HG03432 (cell line): Measurements from ENCODE around the gene MAD1L1.

Experiments
- ATAC-seq: cut with Tn5 transposase; IDR thresholded peaks from one replicate; pipeline ENCODE4 v1.9.1; 2021; ENCODE audit warnings: mild to moderate bottlenecking, moderate library complexity; ENCODE audit not compliant: unreplicated experiment

MAD1L1 gene

DNA sequence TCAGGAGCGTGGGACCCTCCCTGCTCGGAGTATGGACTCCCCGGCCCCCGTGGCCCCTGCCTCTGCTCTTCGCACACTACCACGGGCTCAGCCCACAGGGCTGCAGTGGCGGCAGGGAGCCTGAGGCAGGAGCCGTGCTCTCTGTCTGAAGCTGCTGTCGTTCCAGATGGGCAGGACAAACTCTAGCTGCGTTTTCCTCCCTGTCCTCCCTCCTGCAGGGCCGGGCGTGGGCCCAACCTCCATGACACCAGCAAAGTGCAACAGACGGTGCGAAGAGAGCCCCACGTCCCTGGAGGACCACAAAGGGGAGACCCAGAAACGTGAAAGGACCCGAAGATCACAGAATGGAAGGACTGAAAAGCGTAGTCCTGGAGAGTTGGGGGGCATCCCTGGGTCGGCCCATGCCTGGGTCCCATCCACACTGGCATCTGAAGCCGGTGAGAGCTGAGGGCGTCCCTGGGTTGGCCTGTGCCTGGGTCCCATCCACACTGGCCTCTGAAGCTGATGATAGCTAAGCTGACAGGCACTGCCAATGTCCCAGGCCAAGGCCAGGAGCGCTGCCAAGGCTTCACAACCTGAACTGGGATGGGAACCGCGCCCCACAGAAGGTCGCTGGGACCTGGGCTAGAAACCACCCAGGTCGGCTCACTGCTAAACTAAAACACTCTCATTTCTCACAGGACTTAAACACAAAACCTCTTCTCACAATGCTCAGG, 267.0 kb downstream of the MAD1L1 start:
- no peak for ATAC-seq

DNA sequence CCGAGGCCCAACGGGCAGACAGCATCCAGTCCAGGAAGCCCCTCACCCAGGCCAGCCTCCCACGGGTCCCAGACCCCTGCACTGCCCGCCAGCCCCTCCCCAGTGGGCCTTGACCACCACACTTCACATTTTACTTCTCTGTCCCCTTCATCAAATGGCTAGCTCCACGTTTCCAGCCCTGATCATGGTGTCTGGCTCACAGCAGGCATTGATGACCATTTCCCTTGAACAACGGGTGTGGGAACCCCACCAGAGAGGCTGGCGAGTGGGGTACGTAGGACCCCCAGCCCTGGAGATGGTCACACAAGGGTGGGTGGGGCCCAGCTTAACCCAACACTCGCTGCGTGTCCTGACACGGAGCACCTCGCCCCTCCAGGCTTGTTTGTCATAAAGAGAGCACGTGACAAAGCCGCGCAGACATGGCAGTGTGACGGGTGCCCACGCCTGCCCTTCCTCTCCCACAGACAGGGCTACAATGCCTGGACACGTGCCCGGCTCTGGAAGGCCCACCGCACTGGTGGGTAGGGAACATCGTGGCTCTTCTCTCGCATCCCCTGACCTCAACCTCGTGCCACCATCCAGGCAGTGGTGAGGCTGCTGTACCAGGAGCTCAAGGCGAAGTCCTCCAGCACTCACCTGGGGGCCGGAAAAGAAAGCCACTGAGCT, 267.7 kb downstream of the MAD1L1 start:
- no peak for ATAC-seq

DNA sequence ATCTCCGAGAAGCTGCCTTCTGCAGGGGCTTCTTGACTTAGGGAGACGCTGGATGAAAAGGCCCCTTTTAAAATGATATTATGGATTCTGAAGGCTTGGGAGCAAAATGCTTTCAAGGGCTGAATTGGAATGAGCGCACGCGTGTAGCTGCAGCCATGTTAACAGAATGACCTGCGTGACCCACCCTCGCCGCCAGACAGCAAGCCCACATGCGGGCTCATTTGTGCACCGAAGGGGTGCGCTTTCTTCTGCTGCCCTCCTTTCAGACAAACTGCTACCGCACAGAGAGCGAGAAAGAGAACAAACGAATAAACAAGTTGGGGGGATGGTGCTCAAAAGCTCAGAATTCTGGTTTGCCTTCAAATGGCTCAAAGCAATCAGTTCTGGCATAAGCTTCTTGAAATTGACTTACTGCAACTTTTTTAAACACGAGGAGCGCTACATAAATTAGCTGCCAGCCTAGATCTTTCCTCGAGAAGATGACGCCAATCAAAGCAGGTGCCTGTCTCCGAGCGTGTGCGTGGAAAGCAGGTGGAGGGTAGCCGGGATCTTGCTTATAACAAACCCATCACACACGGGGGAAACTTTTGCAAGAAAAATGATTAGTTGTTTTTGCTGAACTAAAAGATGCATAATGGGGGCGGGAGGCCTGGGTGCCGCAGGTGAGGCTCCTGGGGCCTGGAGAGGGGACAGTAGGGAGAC, 268.4 kb downstream of the MAD1L1 start:
- no peak for ATAC-seq

DNA sequence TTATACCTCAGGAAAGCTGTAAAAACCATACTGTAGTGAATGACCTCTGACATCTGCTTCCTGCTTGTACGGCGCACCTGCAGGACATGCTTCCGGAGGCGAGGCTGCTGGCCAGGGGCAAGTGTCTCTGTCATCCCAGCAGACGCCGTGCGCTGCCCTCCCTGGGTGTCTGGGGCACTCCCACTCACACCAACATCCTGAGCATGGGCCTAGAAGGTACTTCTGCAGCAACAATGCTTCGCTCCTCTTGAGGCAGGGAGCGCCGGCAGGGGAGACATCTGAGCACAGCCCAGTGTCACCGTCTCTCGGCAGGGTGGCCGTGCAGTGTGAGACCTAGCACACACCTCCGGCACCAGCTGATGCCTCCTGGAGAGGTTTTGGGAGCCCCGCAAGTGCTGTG, 269.2 kb downstream of the MAD1L1 start:
- ATAC-seq: no peak

DNA sequence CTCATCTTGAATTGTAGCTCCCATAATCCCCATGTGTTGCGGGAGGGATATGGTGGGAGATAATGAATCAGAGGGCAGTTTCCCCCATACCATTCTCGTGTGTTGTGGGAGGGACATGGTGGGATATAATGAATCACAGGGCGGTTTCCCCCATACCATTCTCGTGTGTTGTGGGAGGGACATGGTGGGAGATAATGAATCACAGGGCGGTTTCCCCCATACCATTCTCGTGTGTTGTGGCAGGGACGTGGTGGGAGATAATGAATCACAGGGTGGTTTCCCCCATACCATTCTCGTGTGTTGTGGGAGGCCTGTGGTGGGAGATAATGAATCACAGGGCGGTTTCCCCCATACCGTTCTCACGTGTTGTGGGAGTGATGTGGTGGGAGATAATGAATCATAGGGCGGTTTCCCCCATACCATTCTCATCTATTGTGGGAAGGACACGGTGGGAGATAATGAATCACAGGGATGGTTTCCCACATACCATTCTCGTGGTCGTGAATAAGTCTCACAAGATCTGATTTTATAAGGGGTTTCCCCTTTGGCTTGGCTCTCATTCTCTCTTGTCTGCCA, 271.0 kb downstream of the MAD1L1 start:
- no peak for ATAC-seq

DNA sequence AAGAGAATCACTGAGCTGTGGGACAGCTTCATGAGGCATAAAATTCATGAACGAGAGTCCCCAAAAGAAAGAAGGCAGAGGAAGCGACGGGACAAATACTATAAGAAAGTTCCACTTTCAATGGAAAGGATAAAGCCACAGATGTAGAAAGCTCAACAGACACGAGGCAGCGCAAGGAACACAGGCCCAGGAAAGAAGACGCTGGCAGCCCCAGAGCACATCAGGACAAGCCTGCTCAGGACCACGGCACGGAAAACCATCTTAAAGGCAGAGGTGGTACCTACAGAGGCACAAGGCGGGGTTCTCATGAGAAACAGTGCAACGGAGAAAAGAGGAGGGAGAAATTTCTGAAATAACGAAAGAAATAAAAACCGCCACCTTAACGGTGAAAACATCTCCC, 273.4 kb downstream of the MAD1L1 start:
- no peak for ATAC-seq

DNA sequence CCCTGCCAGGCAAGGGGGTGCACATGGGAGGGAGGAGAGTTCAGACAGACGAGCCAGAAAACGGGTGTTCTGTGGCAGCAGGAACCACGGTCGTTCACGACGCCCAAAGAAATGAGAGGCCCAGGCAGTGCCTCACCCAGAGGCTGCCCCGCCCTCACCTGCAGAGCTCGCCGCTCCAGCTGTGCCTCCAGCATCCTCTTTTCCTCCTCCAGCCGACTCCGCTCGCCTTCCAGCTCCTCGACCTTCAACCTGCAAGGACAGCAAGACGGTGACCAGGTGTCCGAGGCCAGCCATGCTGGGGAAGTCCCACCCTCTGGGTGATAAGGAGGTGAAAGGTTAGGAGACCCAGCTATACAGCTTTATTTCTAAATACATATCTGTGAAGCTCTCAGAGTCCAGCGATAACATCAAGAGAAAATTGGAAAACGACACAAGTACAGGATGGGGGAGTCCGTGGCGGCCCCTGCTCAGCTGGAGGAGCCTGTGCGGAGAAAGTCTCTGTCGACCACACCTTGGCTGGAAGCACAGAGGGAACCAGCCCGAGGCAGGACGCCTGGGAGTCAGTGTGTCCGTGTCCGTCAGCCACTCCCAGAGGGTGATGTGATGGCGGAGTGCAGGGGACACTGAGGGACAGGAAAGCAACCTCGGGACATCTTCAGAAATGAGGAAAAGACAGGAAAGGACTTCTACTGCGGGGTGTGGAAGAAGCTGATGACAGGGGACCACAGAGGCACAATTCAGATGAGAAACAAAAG, 275.1 kb downstream of the MAD1L1 start:
- ATAC-seq: no peak

DNA sequence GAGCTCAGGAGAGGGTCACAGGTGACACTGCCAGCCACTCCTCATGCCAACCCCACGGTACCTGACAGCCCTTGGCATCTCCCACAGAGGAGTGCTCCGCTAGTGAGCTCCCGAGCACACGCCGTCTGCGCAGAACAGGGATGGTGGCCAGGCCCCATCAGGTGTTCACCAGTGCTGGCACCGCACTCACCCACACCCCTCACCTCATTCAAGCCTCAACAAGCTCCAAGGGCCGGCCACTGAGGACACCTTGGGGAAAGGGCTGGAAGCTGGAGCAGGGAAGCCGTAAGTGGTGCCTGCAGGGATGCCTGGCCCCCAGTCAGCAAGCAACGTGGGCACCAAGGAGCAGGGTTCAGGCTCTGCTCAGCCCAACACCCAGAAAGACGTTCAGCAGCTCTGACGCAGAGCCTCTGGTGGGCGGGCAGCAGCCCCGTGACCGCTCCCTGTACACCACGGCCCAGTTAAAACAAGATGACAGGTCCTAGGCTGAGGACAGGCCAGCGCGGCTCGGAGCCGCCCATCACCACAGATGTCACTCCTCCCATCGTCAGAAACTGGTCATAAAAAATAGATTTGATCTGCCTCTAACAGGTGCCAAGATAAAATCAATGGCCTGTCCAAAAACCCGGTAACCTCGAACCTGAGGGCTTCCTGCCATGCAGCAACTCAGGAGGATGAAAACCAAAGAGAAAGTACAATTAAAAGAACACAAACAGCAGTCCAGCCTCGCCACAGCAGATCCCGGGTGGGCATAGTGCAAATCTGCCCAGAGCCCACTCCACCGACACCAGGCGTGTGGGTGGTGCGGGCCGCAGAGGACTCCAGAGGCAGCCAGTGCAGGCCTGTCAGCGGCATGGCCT, 275.9 kb downstream of the MAD1L1 start:
- no peak for ATAC-seq

DNA sequence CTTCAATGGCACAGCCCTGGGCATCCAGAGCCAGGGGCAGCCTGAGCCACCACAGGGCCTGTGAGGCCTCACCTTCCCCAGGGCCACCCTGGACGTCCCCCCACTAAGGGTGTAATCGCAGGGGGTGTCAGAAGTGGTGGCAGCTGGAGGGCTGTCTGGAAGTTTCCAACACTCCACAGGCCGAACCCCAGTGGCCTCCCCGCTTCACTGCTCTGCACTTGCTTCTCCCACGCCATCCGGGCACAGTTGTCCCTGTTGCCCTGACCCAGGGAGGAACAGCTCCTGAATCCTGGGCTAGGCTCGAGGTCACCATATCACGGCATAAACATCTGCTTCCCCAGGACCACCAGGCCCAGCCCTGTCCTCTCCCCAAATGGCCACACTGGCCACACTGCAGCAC, 276.6 kb downstream of the MAD1L1 start:
- no peak for ATAC-seq

DNA sequence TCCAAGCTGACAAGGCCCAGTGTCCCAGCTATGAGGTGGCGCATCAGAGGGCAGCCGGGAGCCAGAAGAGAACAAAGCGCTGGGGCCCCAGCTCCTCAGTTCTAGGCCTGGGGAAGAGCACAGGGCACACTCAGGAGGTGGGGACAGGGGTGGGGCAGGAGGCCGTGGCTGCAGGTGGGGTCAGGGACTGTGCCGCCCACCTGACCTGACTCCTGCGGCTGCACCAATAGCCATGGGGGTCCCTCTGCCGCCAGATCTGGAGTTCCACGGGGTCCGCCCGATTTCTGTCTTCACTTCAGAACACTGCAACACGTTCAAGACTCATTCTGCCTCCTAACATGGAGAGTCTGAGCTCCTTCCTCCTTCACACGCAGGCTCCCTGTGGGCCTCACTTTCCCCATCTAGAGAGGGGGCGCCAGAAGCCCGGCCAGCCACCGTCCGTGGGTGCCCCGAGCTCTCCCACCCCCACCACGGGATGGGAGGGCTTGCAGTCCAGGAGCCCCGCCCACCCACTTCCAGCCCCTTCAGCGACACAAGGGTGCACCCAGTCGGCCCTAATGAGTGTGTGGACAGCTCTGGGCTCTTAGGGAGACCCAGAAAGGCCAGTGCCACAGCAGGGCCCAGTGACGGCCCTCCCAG, 278.3 kb downstream of the MAD1L1 start:
- no peak for ATAC-seq

DNA sequence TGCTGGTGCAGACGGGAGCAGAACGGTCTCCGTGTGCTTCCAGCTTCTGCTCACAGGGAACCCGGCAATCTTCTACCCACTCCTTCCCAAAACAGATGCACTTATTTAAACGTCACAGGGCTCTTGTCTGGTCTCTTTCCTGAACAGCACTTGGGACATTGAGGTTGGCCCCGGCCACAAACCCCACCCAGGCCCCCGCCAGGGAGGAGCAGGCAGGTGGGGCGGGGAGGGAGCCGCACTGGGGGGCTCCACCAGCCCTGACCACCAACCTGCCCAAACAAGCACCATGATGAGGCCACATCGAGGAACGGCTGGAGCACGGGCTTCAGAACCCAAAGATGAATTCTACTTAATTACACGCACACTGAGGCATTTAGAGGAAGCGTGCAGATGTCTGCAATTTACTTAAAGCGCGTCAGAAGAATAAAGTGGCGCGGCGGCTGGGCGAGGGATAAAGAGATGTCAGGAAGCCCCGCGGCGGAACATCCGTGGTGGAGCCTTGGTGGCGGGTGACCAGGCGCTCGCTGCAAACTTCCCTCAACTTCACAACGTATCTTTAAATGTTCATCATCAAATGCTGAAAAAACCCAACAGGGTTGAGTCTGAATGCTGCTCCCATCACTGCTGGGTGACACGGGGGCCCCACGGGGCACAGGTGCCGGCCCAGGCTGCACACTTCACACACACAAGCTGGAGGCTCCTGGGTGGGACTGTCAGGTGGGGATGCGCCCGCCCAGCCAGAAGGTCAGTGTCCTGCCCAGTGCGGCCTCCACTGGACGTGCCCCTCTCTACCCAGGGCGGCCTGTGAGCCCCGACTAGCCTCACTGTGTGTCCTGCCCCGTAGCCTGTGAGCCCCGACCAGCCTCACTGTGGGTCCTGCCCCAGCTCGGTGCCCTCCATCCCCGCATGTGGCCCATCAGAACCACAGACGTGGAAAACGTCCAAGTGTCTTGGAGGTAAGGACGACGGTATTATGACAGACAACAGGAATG, 279.2 kb downstream of the MAD1L1 start:
- no peak for ATAC-seq

DNA sequence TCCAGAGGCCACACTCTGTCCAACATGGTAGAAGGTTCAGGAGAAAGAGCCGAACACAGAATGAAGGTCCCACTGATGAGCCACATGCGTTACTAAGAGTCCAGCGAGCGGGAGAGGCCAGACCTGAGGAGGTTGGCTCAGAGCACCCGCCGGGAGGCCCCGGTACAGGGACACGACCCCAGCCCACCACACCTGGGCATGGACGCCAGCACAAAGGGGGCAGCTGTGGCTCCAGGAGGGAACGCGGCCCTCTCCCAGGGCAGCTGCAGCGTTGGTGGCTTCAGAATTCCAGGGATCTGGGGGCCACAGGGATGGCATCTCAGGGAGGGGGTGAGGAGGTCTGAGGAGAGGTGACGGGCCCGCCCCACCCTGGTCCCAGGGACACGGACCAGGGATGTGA, 280.0 kb downstream of the MAD1L1 start:
- no peak for ATAC-seq

DNA sequence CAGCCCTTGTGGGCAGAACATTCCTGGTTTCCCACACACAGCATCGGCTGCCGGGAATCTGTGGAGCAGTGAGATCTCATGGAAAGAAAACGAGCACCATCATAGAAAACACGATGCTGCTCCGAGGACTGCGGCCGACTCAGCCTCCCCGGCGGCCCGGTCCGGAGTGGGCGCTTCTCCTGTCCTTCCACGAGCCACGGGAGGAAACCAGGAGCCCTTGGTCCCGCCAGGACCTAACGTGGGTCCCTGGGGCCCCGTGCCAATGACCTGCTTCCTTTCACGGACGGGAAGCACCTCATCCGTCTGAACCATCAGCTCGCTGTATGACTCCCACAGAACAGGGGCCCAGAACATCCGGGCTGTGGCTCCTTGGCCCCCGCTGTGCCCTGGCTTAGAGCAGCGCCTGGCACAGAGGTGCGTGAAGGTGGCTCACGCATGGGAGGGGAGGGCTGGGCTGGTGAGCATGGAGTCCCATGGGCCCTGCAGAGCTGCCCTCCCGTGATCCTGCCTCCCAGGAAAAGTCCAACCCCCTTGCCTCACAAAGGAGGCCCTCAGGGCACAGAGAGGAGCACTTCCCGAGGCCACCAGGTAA, 280.5 kb downstream of the MAD1L1 start:
- no peak for ATAC-seq

DNA sequence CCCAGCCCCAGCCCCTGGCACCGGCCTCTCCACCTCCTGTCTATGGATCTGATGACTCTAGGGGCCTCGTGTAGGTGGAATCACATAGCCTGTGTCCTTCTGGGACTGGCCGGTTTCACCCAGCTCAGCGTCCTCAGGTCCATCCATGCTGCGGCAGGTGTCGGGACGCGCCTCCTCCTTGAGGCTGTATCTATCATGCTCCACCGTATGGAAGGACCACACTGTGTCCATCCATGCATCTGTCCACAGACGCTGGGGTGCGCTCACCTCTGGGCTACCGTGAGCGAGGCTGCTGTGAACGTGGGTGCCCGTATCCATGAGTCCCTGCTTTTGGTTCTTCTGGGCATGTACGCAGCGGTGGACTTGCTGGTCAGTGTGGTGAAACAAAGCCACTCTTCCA, 281.1 kb downstream of the MAD1L1 start:
- no peak for ATAC-seq

DNA sequence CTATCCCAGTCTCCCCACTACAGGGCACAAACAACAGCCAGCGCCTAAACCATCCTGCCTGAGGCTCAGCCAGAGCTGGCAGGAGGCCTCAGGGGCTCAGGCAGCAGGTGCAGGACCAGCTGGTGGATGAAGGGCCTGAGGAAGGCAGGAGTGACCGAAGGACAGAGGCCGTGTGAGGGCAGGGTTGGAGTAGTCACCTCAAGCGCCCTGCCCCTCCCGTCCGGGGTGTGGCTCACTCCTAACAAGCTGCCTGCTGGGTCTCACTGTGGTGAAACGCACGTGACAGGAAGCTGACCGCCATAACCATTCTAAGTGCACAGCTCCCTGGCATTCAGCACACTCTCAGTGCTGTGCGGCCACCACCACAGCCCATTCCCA, 281.6 kb downstream of the MAD1L1 start:
- ATAC-seq: no peak

DNA sequence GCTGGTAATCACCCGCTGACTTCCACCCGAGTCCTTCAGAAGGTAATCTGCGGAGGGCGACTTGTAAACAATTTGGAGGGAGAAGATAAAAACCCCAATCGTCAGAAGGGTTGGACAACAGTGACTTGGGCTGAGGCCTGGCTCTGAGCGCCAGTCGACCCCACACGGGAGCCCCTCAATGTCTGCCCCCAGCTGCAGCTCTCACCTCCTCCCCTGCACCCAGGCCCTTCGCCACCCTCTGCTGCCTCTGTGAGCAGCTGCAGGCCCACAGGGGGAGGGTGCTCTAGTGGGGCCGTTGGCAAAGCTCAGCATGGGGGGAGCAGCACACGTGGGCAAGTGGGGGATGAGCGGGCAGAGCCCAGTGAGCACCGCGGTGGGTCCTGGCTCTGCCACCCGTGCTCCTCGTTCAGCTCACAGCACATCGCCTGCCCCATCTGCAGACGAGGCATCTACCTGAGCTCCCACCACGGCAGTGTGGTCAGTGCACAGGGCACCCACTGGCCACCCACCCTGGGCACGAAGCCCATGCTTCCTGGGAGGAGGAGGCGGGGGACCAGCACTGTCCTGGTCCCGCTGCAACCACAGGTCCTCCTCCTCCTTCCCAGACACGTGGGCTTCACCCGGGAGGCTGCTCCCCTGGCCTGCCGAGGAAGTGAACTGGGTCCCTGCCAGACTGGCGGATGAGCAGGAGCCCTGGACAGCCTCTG, 282.1 kb downstream of the MAD1L1 start:
- ATAC-seq: no peak

DNA sequence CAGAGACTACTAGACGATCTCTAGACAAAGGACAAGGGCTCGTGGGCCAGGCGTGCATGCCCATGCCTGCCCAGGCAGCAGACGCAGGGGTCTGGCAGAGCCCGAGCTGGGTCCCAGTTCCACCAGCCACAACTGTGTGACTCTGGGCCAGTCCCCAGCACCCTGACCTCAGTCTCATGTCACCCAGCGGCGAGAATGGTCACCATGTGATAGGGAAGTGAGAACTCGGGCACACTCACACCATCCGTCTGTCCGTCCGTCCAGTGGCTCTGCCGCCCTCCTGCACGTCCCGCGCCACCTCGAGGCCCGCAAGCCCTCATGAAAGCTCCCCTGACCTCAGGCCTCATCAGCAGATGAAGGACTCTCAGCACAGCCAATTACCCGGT, 282.7 kb downstream of the MAD1L1 start:
- ATAC-seq: no peak

DNA sequence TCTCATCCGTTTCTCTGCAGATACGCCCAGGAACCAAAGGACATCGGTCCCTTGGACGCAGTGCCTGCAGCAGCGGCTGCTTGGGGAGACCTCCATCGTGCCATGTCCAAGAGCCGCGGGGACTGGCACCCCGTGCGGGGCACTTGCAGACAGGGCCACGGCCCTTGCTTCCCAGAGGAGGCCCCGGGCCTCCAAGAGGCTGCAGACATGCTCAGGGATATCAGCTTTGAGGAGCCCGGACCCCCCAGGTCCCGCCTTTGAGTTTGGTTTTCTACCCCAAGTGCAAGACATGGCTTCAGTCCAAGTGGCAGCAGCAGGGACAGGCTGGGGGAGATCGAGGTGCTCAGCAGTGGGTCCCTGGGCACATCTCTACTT, 283.1 kb downstream of the MAD1L1 start:
- no peak for ATAC-seq
